SH-SY5Y (cell line): ENCODE results near the gene MBP.

Experiments used
- GATA2 ChIP-seq: IDR thresholded peaks from 2 replicates; pipeline ENCODE4 v1.6.1; 2011; ENCODE audit warnings: mild to moderate bottlenecking, low read depth, low read length
- GATA3 ChIP-seq: IDR thresholded peaks from 2 replicates; pipeline ENCODE4 v1.6.1; 2011; ENCODE audit warnings: low read depth, mild to moderate bottlenecking, low read length, moderate library complexity

The MBP gene

DNA sequence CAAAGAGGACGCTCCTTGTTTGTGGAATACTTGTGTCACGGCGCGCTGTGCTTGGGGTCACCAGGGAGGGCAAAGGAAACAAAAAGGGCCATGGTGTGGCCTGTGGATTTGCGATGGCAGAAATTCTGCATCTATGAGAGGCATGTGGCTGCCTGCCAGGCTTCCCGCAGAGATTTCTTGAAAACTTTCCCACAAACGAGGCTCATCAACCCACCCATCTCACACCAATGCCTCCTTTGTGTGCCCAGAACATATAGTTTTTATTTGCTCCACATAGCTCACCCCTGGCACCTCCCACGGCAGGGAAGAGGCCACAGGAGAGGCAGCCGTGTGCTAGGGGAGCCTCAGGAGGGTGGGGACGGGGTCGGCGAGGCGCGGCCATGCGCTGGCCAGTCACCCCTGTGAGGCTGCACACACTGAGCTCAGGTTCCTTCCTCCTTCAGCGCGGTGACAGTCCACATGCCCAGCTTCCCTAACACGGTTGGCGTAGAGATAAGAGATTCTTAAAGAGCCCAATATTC lies 100.3 kb downstream of the MBP start:
- TF ChIP-seq GATA2 (no peak), GATA3 (no peak)

DNA sequence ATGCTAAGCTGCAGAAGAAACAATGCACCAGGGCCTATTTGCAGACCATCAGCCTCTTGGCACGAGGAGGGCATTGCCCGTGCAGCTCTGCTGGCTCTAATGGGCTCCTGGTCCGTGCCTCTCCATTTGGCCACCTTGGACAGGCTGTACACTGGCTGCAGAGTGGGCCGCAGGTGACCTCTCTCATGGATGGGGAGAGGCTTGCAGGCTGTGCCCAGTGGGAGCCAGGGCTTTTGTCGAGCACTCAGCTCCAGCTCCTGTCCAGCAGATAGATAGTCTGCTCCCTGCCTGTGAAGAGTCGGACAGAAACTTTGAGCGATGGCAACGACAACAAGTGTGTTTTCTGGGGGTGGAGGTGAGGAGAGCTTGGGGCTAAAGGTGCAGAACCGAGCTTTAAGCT lies 100.9 kb downstream of the MBP start:
- no peak for TF ChIP-seq GATA3
- TF ChIP-seq GATA2: no peak

DNA sequence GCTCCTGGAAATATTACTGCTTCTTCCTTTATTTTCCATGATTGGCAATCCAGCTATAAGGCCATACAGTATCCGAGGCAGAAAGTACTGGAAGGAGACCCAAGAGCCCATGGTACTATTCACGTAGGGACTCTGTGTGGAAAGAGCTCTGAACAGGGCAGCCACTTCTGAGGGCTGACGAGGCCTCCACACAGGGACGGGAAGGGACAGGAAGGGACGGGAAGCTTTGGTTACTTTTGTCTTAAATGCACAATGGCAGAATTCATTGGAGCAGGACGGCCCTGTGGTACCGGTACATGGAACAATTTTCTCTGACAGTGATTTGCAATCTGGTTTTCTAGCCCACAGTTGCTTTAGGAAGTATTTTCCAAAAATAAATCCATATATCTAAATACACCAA lies 102.4 kb downstream of the MBP start:
- no peak for TF ChIP-seq GATA2
- TF ChIP-seq GATA3: no peak

DNA sequence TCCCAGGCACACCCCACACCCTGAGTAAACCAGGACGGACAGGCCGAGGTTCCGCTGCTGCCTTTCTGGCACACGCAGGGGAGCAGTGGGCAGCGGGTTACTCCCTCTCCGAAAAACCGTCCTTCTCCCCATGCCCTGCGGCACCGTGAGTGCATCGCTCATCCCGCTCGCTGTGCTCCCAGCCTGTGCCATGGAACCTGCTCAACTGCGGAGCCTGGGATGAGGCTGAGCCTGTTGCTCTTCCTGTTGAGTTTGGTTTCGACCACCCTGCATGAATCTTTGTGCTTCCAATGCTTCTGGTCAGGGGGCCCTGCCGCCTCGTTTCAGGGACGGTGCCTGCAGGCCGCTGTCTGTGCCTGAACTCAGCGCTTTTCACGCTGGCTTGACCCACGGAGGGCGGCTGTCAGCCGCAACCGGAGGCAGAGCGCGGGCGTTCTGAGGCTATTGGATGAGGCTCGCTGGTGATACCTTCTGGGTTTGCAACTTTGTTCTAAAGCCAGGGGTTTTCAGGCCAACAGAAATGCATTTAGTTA lies 106.7 kb downstream of the MBP start:
- no peak for TF ChIP-seq GATA2
- no peak for TF ChIP-seq GATA3

DNA sequence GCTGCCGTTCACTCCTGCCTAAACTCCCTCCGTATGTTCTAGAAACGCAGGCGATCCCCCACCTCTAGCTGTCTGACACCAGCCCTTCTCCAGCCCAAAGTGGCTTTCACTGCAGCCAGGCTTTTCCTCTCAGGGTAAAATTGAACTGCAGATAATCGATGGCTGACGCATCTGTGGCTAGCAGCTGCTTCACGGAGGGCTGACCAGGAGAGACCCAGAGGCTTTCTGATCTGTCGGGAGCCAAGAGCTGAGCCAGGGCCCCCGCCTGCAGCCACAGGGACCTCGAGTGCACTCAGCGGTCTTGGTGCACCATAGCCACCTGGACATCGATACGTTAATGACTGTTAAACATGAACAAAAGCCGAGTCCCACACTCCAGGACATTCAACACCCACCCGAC lies 107.5 kb downstream of the MBP start:
- TF ChIP-seq GATA2 (no peak), GATA3 (no peak)

DNA sequence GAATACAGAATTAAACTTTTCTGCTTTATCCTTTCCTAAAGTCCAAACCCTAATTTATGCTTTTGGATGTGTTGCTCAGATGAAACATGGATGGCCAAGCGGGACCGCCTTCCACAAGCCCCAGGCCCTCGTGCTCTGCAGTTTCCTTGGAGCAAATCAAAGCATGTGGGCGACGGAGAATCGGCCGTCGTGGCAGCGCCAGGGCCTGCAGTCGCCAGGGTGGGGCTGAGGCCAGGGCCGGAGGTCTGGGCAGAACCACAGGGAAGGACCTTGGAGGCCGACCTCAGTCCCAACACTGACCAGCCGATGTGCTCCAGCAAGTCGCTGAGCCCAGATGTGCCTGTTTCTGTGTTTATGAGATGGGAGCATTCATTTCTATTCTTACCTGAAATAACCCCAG lies 108.1 kb downstream of the MBP start:
- TF ChIP-seq GATA2 (no peak), GATA3 (no peak)

DNA sequence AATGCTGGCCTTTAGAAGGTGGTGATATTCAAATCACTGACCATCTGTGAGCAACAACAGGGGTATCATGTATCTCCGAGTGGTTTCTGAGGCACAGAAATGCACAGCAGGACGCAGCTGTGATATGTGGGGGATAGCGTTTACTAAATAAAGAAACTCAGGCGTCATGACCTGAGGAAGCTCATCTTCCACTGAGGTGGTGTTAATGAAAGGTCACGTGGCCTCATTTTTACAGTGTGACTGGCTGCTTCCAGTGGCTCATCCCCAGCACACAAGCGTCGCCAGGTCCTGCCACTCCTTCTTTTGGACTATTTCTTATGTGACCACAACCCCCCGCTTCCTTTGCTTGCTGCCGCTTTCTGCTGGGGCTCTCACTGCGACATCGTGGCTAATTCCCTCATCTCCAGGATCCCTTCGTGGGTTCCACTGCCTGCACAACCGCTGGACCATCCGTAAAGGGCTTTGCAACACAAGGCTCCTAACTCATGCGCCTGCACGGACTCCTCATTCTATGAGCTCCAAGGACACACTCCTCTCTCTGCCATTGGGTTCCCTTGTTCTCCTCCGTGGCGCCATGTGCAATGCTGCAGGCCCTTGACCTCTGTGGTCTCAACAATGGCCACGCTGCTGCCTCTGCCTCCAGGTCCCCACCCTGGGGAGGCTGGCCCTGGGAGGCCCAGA lies 109.3 kb downstream of the MBP start:
- TF ChIP-seq GATA2 (no peak), GATA3 (no peak)

DNA sequence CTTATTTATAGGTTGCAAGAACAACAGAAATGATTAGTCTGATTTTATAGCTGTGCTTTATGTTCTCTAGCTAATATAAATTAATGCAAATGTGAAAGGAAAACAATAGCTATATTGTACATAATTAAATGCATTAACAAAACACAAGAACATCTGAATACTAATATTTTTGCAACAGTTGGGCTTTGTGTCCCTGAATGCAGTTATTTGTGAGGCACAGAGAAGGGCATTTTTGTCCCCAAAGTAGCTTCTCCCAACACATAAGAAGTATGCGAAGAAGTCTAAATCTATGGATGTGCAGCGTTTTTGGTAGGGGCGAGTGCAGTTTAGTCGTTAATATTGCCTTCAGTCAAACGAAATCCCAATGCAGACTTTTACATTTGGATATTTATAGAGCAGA lies 110.0 kb downstream of the MBP start:
- TF ChIP-seq GATA2: no peak
- TF ChIP-seq GATA3: no peak

DNA sequence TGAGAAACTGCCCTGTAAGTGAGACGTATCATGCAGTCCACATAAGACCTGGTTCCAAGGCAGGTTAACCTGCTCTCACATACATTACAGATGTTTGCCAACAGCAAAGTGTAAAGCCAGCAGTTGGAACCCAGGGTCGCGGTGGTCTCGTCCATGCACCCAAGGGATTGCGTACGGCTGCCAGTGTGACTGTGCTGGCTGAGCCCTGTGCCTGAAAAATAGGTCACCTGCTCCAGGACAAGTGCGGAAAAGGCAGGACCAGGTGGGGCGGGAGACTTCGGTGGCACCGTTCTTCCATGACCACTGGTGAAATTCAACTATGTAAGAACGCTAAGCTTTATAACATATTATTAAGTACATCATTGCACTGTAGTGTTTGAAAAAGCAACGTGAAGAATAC lies 110.5 kb downstream of the MBP start:
- TF ChIP-seq GATA3 (no peak), GATA2 (no peak)

DNA sequence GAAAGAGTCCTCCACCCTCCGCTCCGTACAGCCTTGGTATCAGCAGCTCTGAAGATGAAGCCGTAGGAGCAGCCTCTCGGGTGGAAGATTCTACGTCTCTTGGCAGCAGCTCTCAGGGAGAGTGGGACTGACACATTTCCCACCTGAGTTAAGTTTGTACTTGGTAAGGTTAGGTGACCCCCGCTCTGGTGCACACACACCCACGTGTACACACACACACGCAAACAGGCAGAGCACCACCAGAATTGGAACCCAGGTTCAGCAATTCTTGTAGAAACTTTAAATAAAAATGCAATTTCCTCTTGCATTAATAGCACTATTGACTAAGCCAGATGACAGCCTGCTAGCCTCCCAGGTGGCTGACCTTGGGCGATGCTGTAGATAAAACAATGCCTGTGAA lies 111.5 kb downstream of the MBP start:
- TF ChIP-seq GATA2 (no peak), GATA3 (no peak)

DNA sequence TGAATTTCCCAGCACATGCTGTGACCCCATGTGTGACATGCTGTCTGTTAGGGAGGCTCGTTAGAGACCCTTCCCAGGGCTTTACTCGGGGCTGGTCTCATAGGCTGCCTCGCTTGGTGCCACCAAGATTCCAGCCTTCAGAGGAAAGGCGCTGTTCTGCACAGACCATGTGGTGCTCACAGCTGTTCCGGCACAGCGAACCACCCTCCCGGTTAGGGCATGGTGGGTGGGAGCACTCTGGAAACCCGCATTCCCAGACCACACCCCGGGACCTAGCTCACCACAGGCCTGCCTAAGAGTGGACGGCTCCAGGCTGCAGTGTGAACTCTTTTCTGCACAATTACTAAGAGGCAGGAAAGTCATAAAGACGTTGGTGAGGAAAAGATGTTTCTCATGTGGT lies 112.0 kb downstream of the MBP start:
- TF ChIP-seq GATA2 (no peak), GATA3 (no peak)

DNA sequence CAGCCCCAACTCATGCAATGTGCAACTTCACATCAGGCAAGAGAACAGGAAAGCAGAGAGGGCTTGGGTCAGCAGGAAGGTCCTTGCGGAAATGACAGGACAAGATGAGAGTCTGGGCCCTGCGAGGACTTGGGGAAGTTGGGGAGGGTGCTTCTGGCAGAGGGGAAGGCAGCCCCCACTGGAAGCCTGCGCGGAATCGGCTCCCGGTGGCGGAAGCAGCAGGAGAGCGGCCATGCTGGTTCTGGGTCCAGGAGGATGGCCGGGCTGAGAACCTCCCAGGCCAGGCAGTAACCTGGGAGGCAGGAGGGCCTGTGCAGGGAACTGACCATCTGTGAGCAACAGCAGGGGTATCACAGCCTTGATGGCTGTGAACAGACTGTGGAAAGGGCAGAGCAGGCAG lies 112.9 kb downstream of the MBP start:
- TF ChIP-seq GATA2 (no peak), GATA3 (no peak)

DNA sequence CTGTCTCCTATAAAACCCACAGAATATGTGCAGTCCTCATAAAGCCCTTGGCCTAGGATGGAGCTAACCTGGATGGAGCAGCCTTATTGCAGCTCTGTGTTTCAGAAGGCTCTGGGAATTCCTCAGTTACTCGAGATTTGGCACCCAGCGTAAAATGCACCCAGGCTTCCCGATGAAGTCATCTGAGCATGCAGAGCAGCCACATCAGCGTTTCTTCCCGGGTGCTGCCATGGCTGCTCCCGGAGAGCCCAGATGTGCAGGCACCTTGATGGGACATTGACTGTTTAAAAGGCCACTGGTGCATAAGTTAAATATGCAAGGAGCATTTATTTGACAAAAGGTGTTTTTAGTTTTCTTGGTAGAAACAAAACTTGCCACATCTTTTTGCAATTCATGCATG lies 115.2 kb downstream of the MBP start:
- no peak for TF ChIP-seq GATA3
- no peak for TF ChIP-seq GATA2

DNA sequence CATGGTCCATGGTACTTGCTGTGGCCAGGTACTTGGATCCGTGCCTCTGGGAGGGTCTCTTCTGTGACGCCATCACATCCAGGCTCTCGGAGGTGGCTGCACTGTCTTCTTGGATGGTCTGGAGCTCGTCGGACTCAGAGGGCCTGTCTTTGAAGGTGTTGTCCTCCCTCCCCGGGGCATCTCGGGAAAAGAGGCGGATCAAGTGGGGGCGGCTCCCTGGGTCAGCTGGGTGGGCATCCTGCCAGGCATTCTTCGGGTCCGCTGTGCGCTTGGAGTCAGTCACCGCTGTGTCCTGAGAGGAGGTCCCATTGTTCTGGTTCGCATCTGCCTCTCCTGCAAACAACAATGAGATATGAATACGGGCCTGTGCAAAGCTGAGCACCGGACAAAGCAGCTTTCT lies 115.6 kb downstream of the MBP start:
- TF ChIP-seq GATA3 (no peak), GATA2 (no peak)

DNA sequence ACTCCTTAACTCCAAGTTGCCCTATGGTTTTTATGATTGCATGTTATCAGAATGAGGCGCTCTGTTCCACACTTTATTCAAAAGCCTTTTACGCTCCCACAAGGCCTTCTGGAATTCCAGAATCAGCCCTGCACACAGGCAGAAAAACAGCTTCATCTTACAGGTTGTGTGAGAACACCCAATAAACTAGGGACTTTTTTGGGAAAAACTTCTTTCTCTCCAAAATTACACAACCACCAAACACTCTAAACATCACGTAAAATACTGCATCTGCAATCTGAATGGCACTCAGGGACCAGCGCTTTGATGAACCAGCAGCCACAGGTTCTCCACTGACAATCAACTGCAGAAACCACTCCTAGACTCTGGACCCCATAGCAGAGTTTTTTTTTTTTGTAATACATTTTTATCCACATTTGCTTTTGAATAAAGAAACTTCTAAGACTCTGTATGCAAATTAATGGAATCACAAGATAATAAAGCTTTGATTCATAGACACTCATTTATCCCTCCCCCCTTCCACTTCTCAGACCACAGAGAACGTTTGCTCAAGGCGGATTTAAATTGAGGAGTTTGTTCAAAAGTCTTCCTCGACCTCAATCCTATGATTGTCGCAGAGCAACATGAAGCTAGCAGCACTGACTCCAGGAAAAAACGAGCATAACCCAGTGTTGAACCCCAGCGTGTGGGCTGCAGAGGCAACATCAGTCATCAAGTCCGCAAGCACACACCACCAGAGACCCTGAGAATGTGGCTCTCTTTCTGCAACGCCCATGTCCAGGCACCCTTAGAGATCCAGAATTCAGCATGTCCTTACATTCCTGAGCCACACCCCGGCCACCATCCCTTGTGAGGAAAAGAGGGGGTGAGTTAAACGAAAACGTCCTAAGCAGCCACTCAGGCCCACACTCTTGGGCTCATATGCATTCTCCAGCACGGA lies 116.5 kb downstream of the MBP start:
- no peak for TF ChIP-seq GATA3
- TF ChIP-seq GATA2: no peak

DNA sequence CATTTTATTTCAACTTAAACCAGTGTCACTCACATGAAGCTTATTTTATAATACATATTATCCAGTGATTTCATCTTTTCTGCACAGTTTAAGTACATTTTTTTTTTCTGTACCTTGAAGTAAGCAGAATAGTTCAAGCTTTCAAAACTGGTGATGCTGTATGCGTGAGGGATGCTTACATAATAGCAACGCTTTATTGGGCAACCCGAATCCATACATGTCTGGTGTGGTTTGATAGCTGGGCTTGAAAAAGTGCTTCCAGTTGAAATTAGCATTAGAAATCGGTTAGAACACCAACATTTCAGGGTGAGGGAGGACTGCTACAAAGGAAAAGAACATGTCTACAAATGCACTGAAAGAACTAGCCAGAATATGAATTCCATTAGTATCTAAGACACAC lies 117.4 kb downstream of the MBP start:
- TF ChIP-seq GATA3: no peak
- no peak for TF ChIP-seq GATA2

DNA sequence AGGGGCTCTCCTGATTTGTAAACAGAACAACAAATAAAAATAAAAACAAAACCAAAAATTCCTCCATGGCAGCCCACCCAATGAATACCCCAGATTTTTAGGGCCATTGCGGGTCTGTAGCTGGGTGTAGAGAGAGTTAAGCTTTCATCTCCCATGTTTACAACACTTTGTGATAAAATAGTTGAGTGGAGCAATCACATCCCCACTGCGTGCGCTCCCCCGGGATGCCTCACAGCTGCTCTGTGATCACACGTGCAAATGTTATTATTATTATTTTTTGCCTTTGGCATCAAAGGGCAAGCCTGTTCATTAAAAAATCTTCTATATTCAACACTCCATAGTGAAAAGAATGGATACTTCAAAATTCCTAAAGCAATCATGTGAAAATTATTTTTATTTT lies 118.0 kb downstream of the MBP start:
- TF ChIP-seq GATA3: no peak
- no peak for TF ChIP-seq GATA2
